Fibroblast of lung (primary cell): ENCODE data around the gene TNS1. TPM values are rescaled to one million over a fixed set of nuclear protein-coding genes. Genes with fewer than 3 reads are reported as not detected.
A peak's percentile ranks its signal among the peaks of the same experiment; 100 is the strongest.

Source experiments
- DNase-seq, 2 donors: peaks; one replicate each; pipeline versions ENCODE4 v3.0.0 to v3.0.0-alpha.2; 2010; ENCODE audit warnings: low read depth in 2 of 2
- H2AFZ ChIP-seq: 2 replicates; pipeline ENCODE4 v1.5.1; 2012; ENCODE audit warnings: low read length, control low read depth, inconsistent platforms
- H3K27ac ChIP-seq: 2 replicates; pipeline ENCODE4 v1.5.1; 2011; ENCODE audit warnings: low read length, control low read depth; ENCODE audit not compliant: insufficient read depth
- H3K27me3 ChIP-seq: 2 replicates; pipeline ENCODE4 v1.5.1; 2011; ENCODE audit warnings: mild to moderate bottlenecking, low read length; ENCODE audit not compliant: control insufficient read depth, insufficient read depth
- H3K36me3 ChIP-seq: 2 replicates; pipeline ENCODE4 v1.5.1; 2011; ENCODE audit warnings: low read length; ENCODE audit not compliant: control insufficient read depth, insufficient read depth
- H3K4me1 ChIP-seq: 2 replicates; pipeline ENCODE4 v1.5.1; 2011; ENCODE audit warnings: low read length; ENCODE audit not compliant: control insufficient read depth, insufficient read depth; ENCODE audit errors: extremely low read depth
- H3K4me2 ChIP-seq: 2 replicates; pipeline ENCODE4 v1.5.1; 2011; ENCODE audit warnings: low read length, control low read depth; ENCODE audit not compliant: insufficient read depth; ENCODE audit errors: extremely low read depth
- H3K4me3 ChIP-seq, 4 experiments: fragments of 200-600 bp in 1 of 4; sonication (generic) in 1 of 4; replicated peaks in 1 of 4; 2 replicates each; pipeline ENCODE4 v1.5.1; 2011 to 2016; ENCODE audit warnings: low read length in 4 of 4, low read depth in 3 of 4, mild to moderate bottlenecking in 3 of 4, control low read depth in 2 of 4, inconsistent platforms in 1 of 4, mixed read lengths in 1 of 4; ENCODE audit not compliant: insufficient read depth in 1 of 4; ENCODE audit errors: control extremely low read depth in 1 of 4
- H3K79me2 ChIP-seq: 2 replicates; pipeline ENCODE4 v1.5.1; 2012; ENCODE audit warnings: mild to moderate bottlenecking, low read length, inconsistent platforms; ENCODE audit not compliant: control insufficient read depth, insufficient read depth
- H3K9ac ChIP-seq: 2 replicates; pipeline ENCODE4 v1.5.1; 2011; ENCODE audit warnings: mild to moderate bottlenecking, low read length, control low read depth; ENCODE audit not compliant: insufficient read depth
- H3K9me3 ChIP-seq: 2 replicates; pipeline ENCODE4 v1.5.1; 2012; ENCODE audit warnings: low read depth, low read length; ENCODE audit not compliant: control insufficient read depth, insufficient read depth
- H4K20me1 ChIP-seq: 2 replicates; pipeline ENCODE4 v1.5.1; 2011; ENCODE audit warnings: low read length; ENCODE audit not compliant: control insufficient read depth, insufficient read depth; ENCODE audit errors: extremely low read depth
- CTCF ChIP-seq, 2 donors: IDR thresholded peaks in 1 of 2; conservative IDR thresholded peaks in 1 of 2; 1 replicate in 1 of 2; 2 replicates in 1 of 2; pipeline ENCODE4 v1.5.1; 2011 to 2012; ENCODE audit warnings: low read length in 2 of 2, control low read depth in 1 of 2, inconsistent platforms in 1 of 2, low read depth in 1 of 2, mild to moderate bottlenecking in 1 of 2
- EZH2 ChIP-seq: IDR thresholded peaks from 2 replicates; pipeline ENCODE4 v1.5.1; 2012; ENCODE audit warnings: low read length, control low read depth, mild to moderate bottlenecking; ENCODE audit errors: missing control alignments
- polyA plus RNA-seq, 2 donors: library from polyadenylated mRNA; depleted of rRNA in 1 of 2; stranded (reverse) in 1 of 2; unstranded in 1 of 2; fragments of >200 nt; gene quantifications; 2 replicates each; pipeline ENCODE4 v1.2.1, GENCODE V29; 2011 to 2012; ENCODE audit warnings: missing spikeins in 1 of 2
- total RNA-seq: library from RNA; depleted of rRNA; stranded (reverse); fragments of >200 nt; gene quantifications from 2 replicates; pipeline ENCODE4 v1.2.1, GENCODE V29; 2014

TNS1 gene
- total and polyA plus RNA-seq, 2 donors (not counting 1 experiment from before 2014, with no cell fraction given): 44.4 to 47.1 TPM

GRCh38 chr2:217859926-217860325 is 142.9 kb downstream of the TNS1 start:
- no peaks in the 10 kb centered on the region for H3K9me3 ChIP-seq
- no peaks in the 10 kb centered on the region for H3K27me3 ChIP-seq
- H3K36me3 ChIP-seq: peaks cover 8% of the 10 kb centered on the region
- H3K4me3 ChIP-seq: no peak overlapping the region
- TF ChIP-seq CTCF (conservative IDR thresholded peaks at IDR 0.05 in 1 of 2, IDR thresholded peaks at IDR 0.05 in 1 of 2; ENCODE audit: low read depth in 1 of 2, low read length in 2 of 2): no peak
- no peak for TF ChIP-seq EZH2
- DNase-seq: no peak
- no peak overlapping the region for H2AFZ ChIP-seq
- no peaks in the 10 kb centered on the region for H4K20me1 ChIP-seq
- no peak overlapping the region for H3K4me2 ChIP-seq
- H3K4me1 ChIP-seq: peaks cover 11% of the 10 kb centered on the region
- no peaks in the 10 kb centered on the region for H3K79me2 ChIP-seq
- H3K9ac ChIP-seq: no peak overlapping the region
- H3K27ac ChIP-seq: no peak overlapping the region

GRCh38 chr2:217858519-217859491 is 144.0 kb downstream of the TNS1 start:
- H2AFZ ChIP-seq: no peak overlapping the region
- peak overlapping the region; percentile 63 for H3K27ac ChIP-seq
- H3K9ac ChIP-seq: peak overlapping the region; percentile 20
- peak; percentile 82 to 94 for DNase-seq
- H3K79me2 ChIP-seq: no peaks in the 10 kb centered on the region
- TF ChIP-seq CTCF (conservative IDR thresholded peaks at IDR 0.05 in 1 of 2, IDR thresholded peaks at IDR 0.05 in 1 of 2; ENCODE audit: low read depth in 1 of 2, low read length in 2 of 2) (no peak), EZH2 (no peak)
- peaks cover 18% of the 10 kb centered on the region for H3K4me1 ChIP-seq
- H3K9me3 ChIP-seq: no peaks in the 10 kb centered on the region
- H3K27me3 ChIP-seq: no peaks in the 10 kb centered on the region
- peak overlapping the region in 1 of 4 experiments; percentile 32 for H3K4me3 ChIP-seq
- no peaks in the 10 kb centered on the region for H4K20me1 ChIP-seq
- no peak overlapping the region for H3K4me2 ChIP-seq
- H3K36me3 ChIP-seq: peaks cover 4% of the 10 kb centered on the region

GRCh38 chr2:217857624-217858506 is 144.9 kb downstream of the TNS1 start:
- DNase-seq: no peak
- Histone ChIP-seq H3K4me3 (peak overlapping the region in 1 of 4 experiments; percentile 32), H3K9ac (no peak overlapping the region), H2AFZ (no peak overlapping the region), H3K36me3 (peaks cover 3% of the 10 kb centered on the region), H4K20me1 (no peaks in the 10 kb centered on the region), H3K27ac (no peak overlapping the region), H3K4me1 (peaks cover 27% of the 10 kb centered on the region), H3K27me3 (no peaks in the 10 kb centered on the region), H3K79me2 (no peaks in the 10 kb centered on the region), H3K4me2 (no peak overlapping the region), H3K9me3 (no peaks in the 10 kb centered on the region)
- TF ChIP-seq CTCF (conservative IDR thresholded peaks at IDR 0.05 in 1 of 2, IDR thresholded peaks at IDR 0.05 in 1 of 2; ENCODE audit: low read depth in 1 of 2, low read length in 2 of 2): no peak
- no peak for TF ChIP-seq EZH2
